GM19328 (cell line): Measurements from ENCODE around the gene INSYN2B.

Source experiments
- ATAC-seq: cut with Tn5 transposase; IDR thresholded peaks from one replicate; pipeline ENCODE4 v1.9.1; 2021; ENCODE audit warnings: mild to moderate bottlenecking, moderate library complexity; ENCODE audit not compliant: unreplicated experiment

INSYN2B gene

DNA sequence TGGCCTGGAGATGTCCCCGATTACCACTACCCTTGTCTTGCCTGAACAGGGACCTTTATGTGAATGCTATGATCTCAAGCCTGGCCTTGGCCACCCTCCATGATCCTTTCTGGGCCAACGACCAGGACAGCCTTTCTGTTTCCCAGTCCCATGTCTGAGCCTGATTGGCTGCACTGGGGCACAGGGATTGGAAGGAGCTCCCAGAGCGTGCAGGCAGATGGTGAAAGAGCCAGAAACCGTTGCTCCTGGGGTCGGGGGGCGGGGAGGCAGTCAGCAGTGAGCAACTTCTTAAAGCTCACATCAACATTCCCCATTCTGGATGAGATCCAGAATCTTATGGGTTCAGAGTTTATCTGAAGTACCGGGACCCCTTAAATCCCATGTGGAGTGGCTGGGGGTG is 84.4 kb downstream of the INSYN2B start:
- no peak for ATAC-seq

DNA sequence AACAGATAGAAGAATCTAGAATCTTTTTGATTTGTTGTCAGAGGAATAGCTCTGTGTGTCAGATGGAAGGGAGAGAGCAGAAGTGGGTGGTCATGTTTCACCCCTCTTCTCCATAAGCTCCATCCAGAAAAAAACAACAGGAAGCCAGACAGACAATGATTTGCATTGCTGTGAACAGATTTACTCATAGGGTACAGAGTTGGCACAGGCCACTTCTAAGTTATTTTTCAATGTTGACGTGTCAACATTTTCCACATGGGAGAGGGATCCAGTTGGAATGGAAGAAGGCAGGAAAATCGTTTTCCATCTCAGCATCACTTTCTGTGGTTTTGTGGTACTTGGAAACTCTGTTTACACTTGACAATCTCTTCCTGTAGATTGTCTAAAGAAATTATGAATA is 86.7 kb downstream of the INSYN2B start:
- no peak for ATAC-seq

DNA sequence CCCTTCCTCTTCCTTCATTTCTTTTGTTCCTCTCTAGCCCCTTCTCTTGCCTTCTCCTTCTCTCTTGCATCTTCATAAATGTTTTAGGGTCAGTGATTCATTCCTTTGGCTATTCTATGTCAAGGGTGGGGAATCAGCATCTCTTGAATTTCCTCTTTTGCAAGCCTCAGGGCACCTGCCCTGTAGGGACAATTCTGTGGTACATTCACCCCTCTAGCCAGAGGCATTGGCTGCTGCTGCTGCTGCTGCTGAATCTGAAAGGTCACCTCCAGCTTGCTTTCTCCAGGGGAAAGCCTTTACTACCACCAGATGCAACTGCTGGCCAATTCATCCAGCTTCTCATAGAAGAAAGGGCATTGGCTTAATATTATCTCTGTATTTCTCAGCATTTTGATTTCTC is 87.3 kb downstream of the INSYN2B start:
- ATAC-seq: no peak

DNA sequence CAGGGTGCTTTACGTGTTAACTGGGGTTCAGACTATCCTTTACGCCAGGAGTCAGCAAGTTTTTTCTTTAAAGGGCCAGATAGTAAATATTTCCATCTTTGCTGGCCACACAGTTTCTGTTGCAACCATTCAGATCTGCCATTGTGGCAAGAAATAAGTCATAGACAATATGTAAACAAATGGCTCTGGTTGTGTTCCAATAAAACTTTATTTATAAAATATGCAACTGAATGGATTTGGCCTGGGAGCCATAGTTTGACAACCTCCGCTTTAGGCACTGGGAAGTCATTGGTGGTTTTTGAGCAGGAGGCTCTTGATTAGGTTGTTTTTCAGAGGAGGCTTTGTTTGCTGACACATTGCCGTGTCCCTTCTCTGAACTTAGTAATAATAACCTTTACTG is 90.7 kb downstream of the INSYN2B start:
- ATAC-seq: no peak

DNA sequence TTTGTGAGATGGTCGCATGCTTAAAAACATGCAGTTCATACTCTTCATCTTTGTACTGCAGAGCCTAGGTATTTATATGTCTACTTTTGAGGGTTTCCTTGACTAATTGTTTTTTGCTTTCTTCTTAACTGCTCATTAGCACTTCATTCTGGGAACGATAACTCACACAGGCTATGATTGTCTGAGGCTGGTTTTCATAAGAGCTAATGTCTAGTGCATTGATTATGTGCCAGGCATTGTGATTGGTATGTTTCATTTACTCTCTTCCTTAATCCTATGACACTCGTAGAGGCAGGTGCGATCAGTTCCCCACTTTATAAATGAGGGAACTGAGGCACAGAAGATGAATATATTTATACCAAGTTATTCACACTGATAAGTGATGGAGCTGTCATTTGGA is 93.6 kb downstream of the INSYN2B start:
- ATAC-seq: no peak

DNA sequence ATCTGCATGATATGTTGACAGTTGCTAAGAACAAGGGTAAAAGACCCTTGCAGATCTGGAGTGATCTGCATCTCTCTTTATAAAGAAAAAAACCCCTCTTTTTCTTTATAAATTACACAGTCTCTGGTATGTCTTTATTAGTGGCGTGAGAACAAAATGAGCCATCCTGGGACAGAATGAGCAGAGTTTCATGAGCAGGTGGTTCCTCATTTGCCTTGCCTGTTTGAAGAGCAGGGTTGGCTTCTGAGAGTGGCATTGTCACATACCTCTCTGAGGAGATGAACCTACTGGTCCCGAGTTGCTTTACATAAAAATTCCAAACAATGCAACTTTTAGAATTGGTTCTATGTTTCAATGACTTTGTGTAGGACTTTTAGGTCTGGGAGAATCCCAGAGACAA is 94.3 kb downstream of the INSYN2B start:
- no peak for ATAC-seq

DNA sequence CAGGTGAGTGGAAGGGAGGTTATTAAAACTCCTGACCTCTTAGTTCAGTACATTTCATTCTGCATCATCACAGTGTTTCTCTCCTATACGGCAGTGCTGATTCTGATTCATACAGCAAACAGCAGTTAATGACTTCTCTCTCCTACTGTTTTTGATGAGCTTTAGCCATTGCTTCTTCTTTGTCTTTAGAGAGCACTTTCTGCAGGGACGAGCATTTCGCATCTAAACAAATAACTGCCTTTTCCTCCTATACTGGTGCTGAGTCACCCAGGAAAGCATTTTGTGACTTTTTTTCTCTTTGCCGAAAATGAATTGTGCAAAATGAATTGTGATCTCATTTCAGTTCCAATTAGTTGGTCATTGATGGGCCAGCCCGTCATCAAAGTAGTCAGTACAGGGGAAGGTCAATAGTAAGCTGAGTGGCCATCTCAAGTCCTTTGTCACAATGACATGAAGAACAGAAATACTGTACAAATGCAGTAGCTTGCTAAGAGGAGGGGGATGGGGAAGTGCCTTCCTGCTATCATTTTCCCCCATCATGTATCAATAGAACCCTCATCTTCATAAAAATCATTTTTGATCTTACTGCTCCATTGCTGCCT is 98.5 kb downstream of the INSYN2B start:
- ATAC-seq: no peak

DNA sequence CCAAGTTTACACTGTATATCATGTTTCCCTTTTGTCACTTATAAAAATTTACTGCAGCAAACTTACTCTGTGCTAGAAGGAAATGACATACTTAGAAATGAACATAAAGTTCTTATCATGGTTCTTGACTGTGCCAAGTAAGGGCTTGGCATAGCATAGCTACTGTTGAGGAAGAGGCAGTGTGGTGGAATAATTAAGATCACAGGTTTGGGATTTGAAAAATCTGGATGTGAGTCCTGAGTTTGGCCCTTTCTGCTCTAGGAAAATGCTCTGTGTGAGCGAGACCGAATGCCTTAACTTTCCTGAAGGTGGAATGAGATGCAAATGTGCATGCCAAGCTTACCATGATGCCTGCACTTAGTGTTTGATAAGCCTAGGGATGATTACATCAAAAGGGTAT is 99.5 kb downstream of the INSYN2B start:
- no peak for ATAC-seq

DNA sequence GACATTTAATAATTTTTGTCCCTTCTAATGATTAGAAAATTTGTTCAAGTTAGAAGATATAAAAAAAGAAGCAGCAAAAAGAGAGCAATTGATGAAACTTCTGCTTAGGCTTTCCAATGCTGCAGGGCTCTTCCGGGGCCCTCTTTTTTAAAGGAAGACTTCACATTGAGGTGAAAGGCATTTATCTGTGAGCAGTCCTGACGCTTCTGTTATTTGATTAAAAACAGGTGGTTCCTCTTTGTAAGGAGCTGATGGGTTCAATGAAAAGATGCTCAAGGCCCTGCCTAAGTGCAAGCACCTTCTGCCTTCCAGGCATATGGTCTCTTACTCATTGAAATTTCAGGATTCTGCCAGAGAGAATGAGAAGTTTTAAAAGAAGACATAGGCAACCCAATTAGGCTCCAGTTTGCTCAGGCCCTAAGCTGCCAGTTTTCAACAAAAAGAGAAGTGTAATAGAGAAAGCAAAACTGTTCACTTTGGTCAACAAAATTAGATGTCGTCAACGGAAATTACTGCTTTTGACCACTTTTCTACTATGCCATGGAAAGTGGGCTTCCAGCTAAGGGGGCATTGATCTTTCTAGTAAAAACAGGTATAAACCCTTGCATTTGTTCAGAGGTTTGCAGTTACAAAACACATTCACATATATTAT is 100.2 kb downstream of the INSYN2B start:
- ATAC-seq: no peak

DNA sequence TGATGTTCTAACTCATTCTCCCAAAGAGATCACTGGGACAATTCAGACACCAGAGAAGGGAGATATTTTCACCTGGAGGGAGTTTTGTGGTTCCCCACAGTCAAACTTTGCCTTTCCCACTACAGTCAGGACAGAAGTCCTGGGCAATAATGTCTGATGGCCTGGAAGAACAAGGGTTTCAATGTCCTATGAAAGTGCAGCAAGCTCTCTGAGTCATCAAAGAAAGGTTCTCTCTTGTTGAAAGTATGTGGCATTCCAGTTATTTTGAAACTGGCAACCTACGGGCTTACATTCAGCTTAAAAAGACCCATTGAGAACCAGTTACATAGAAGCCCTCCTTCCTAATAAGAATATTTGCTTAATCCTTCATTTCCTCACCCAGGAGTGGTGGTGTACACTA is 103.9 kb downstream of the INSYN2B start:
- ATAC-seq: no peak

DNA sequence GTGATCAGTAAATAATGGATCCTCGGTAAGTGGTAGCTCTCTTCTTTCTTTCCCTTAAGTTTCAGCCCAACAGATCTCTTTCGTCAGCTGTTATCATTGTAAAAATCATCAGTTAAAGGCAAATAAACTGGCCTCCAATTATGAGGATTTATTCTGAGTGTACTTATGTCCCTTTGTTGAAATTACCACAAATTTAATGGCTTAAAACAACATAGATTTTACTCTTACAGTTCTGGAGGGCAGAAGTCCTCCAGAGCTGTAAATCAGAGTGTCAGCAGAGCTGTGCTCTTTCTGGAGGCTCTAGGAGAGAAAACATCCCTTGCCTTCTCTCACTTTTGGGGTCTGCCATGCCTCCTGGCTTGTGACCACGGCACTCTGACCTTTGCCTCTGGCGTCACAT is 104.6 kb downstream of the INSYN2B start:
- ATAC-seq: no peak

DNA sequence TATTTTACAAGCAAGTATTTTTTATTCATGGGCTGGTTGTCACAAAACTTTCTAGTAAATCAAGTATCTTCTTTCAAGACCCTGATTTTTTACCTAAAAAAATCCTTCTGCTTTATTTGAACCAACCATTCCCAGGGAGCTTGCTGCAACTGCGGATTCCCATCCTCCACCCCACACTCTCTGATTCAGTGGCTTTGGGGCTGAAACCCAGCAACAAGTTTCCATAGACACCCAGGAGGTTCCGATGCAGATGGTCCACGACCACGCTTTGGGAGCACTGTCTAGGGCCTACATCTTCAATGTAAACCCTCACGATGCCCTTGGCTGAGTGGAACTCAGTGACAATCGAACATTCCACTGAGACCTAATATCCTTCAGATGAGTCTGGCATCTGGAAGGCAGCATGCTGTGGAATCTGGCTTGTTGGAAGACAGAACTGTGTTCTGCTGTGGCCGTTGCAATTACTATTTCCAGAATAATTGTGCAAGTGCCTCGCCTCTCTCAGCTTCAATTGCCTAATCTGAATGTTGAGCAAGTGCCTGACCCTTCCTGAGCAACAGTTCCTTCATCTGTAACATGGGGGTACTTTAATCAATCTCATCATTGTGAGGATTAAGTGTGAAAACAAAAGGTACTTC is 105.1 kb downstream of the INSYN2B start:
- ATAC-seq: no peak

DNA sequence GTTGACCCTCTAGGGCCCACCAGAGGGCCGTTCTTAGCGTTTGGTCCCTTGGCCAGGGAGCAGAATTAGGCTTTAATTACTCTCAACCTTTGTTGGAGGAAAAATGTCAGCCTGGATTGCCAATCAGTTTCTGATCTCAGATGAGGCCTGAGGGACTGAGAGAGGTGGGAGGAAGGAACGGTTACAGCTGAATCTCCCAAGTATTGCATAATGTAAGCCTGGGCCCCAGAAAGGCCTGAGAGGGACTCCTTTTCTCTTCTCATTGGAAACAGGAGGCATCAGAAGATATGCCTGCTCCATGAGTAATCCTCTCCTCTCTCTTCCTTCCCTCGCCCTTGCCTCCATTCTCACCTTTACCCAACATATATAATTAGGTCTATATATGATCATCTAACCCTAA is 105.7 kb downstream of the INSYN2B start:
- ATAC-seq: no peak

DNA sequence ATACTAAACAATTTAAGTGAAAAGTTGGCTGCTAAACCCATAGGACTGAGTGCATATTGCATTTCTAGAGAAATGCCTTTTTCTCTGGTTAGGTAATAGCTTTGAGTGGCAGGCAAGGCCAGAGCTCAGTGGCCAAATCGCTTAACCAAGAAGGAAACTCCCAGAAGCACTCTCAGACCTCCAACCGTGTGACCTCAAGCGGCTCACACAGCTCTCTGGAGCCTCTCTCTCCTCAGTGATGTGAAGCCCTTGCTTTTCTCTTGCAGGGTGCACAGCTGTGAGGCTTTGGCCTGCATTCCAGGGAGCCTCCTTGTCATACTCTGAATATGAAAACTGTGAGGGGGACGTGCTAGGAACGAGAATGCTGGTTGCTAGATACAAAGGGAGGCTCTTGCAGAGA is 106.7 kb downstream of the INSYN2B start:
- no peak for ATAC-seq

DNA sequence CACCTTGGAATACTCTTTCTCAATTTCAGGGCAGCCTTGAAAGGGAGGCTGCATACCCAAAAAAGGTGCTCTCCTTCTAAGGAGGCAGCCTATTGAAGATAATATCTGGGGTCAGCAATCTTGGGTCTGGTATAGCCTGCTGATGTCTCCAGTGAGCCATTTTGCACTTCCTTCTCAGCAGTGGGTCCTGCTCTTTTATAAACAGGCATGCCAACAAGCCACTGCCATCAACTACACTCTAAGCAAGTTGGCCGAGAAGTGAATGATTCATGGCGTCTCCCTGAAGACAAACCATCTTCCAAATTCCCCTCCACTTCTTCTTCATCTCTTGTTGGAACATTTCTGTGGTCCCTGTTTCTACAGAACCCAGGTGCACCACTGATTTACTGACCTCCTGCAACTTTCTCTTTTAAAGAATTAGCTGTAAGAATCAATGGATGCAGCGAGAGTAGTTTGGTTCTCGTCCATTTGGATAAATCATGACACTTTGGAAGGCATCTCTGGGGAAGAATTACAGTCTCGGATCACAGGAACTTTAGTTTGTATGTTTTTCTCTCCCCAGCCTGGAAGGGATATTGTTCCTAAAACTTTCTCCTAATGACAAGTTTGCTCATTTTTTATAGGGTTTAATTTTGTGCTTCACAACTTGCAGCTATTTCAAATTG is 108.3 kb downstream of the INSYN2B start:
- no peak for ATAC-seq

DNA sequence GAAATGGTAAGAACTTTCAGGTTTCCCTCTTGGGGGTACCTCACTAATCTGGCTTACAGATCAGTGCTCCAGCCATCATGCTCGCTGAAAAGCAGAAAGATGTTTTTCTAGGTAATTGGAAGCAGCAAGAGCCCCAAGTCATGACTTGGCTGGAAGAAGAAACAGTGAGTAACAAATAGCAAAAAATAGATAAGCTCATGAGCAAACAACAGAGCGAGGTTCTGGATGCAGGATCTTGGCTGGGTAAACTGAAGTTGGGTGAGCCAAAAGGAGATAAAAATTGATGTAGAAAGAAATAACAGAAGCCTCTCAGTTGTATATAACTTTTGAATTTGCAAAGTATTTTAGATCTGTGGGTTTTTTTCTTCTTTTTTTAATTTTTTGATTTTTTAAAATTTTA is 110.1 kb downstream of the INSYN2B start:
- no peak for ATAC-seq

DNA sequence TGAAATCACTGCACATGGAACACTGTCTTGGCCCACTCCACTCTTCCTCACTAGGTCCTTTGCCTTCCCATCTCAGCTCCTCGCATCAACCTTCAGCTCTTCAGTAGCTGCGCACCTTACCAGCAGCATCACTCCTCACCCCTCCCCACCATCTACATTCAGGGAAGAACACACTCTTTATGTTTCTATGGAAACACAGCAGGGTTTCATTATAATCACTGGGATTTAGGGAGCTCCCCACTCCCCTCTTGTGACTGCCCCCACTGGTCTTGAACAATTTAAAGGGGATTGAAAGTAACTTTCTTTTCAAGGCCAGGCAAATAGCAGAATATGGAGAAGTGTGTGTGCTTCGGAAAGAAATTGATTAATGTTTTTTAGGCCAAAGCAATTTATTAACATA is 111.2 kb downstream of the INSYN2B start:
- no peak for ATAC-seq

DNA sequence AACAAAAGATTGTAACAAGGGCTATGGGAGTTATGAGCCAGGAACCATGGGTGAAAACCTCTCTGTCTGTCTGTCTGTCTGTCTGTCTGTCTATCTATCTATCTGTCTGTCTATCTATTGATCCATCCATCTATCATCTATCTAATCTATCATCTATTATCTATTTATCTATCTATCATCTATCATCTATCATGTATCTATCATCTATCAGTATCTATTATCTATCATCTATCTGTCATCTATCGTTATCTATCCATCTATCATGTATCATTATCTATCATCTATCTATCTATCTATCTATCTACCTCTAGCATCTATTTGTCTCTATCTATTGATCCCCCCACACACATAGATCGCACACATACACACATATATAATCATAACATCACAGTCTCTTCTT is 112.9 kb downstream of the INSYN2B start:
- no peak for ATAC-seq

DNA sequence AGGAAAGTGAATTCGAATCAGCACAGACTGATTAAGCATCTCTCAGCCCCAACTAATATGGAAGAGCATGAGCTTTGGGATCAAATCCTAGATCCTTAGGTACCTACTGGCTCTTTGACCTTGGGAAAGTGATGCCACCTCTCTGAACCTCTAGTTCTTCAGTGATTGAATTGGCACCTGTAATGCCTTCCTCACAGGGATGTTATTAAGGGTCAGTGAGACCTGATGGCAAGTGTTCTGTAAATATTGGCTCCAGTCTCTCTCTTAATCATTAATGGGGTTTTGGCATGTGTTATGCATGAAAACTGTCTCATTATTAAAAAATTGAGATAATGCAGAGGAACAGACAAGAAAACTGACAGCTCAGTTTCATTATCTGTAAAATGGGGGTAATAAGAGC is 115.8 kb downstream of the INSYN2B start:
- no peak for ATAC-seq

DNA sequence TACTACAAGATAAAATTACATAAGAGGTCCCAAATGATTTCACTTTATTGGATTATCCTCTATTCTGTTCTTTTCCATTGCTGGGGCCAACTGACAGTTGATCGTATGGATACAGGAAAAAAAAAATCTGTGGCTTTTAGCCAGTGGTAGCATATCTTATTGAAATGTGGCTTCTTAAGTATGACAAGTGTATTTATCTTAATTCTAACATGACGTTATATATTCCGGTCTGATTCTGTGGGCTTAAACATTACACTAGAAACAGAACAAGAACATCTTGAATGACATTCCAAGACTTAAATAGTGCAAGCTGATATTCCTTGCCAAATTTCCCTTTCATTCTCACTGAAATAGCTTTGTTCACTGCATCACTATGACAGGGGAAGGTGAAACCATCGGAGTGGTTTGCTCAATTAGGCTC is 117.9 kb downstream of the INSYN2B start:
- no peak for ATAC-seq

DNA sequence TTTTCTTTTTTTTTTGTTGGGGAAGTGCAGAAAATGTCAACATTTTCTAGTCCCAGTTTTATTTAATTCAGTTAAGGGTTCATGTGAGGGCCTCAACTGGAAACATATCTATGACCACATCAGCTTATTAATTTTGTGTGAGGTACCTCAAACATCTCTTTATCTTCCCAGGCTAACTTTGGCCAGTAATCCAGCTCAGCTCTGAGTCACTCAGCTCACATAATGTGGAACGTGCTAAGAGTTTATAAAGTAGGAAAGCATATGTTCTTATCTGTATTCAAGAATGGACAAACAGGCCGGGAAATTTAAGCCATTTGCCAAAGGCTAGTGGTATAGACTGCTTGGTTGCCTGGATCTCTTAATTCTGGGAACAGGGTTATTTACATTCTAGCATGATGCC is 118.4 kb downstream of the INSYN2B start:
- no peak for ATAC-seq

DNA sequence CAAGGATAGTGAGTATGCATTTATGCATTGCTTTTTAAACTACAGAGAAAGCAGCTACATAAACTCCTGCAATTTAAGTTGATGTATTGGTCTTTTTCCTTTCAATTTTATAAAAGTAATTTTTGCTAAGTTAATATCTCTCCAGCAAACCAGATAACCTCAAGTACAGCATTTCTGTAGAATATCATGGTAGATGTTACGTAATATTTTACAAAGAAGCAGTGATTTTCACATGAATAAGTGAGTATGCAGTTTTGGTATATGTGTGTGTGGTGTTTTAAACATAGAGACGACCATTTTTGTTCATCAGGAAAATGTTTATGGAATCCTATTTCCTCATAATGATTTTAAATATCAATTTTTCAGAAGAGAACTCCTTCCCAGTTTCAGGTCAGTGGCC is 118.9 kb downstream of the INSYN2B start:
- no peak for ATAC-seq
